Transverse colon (tissue), 4 donors: ENCODE measurements around the gene C4B.

ENCODE experiments used
- EP300 ChIP-seq: sonication (generic); formaldehyde crosslinking; IDR thresholded peaks from one replicate; pipeline ENCODE4 v1.6.1; 2017; ENCODE audit warnings: antibody characterized with exemption, low read depth
- POLR2A ChIP-seq: fragments of 450-650 bp; IDR thresholded peaks from one replicate; pipeline ENCODE4 v1.6.1; 2016; ENCODE audit warnings: antibody characterized with exemption, mild to moderate bottlenecking, moderate library complexity
- POLR2AphosphoS5 ChIP-seq, 3 donors: sonication (generic); formaldehyde crosslinking; IDR thresholded peaks; one replicate each; pipeline ENCODE4 v1.6.1; 2016; ENCODE audit warnings: antibody characterized with exemption in 3 of 3
- TF ChIP-seq, protein P1 (sequence below), 5 experiments: fragments of 200-600 bp in 3 of 5; fragments of 450-650 bp in 2 of 5; sonication (generic) in 3 of 5; IDR thresholded peaks; 1 replicate in 2 of 5; 2 replicates in 3 of 5; pipeline ENCODE4 v1.5.1; 2016 to 2017; ENCODE audit warnings: antibody characterized with exemption in 5 of 5, inconsistent platforms in 3 of 5, mild to moderate bottlenecking in 2 of 5, moderate library complexity in 1 of 5

DNA sequence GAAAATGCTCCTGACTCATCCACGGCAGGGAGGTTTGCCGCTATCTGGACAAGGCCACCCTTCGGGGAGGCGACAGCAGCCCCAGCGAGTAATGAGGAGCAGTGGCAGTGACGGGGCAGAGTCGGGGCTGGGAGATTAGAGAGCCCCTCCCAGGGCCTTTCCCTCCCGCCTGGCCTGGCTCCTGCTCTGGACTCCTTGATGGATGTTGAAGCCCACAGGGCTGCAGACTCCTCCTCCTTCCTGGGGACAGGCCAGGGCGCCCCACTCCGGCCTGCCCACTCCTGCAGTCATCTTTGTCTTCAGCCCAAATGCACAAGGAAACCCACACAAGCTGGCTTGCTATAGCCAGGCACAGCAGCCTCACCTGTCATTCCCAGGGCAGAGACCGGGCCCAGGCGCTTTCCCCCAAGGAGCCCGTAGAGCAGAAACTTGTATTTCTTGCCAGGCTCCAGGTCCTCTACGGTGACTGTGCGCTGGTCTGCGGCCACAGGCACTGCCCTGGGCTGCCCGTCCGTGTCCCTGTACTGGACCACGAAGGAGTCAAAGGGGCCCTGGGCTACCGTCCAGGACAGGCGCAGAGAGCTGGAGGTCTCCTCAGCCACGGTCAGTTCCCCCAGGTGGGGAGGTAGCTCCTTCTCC lies 31.3 kb downstream of the C4B start:
- TF ChIP-seq, protein P1, sequence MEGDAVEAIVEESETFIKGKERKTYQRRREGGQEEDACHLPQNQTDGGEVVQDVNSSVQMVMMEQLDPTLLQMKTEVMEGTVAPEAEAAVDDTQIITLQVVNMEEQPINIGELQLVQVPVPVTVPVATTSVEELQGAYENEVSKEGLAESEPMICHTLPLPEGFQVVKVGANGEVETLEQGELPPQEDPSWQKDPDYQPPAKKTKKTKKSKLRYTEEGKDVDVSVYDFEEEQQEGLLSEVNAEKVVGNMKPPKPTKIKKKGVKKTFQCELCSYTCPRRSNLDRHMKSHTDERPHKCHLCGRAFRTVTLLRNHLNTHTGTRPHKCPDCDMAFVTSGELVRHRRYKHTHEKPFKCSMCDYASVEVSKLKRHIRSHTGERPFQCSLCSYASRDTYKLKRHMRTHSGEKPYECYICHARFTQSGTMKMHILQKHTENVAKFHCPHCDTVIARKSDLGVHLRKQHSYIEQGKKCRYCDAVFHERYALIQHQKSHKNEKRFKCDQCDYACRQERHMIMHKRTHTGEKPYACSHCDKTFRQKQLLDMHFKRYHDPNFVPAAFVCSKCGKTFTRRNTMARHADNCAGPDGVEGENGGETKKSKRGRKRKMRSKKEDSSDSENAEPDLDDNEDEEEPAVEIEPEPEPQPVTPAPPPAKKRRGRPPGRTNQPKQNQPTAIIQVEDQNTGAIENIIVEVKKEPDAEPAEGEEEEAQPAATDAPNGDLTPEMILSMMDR (IDR thresholded peaks at IDR 0.05) = no peak
- TF ChIP-seq POLR2A = no peak
- no peak for TF ChIP-seq POLR2AphosphoS5 (IDR thresholded peaks at IDR 0.05)
- TF ChIP-seq EP300 = no peak
